Measurements from ENCODE around the gene ALK. TPM values are rescaled to one million over a fixed set of nuclear protein-coding genes. Genes with fewer than 3 reads are reported as not detected.

The ALK gene
- total and polyA plus RNA-seq, 2 experiments from 2014 or later = 0.35 TPM; not detected in 1

DNA sequence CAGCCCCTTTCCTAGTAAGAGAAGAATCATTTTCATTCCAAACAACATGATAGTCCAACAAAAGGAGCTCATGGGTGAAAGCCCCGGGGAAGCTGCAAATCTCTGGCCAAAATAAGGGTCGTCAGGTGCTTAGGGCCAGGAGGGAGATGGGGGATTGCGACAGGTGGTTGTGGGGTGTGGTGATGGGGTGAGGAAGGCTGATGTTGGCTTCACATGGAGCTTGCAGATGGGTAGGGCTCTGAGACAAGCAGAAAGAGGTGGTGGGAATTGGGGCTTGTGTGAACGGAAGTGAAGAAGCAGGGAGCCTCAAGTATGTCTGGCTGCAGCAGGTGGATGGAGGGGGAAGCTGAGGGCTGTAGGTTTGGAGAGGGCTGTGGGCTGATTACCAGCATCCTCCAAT lies 680.0 kb downstream of the ALK start:
- H3K4me3 Mint-ChIP-seq = no peak overlapping the region
- peaks cover 7% of the 10 kb centered on the region for H3K27me3 Mint-ChIP-seq (ENCODE audit: insufficient read depth, low read depth, poor library complexity)
- Histone ChIP-seq H2AFZ (no peak overlapping the region), H3K27me3 (ENCODE audit: insufficient read depth) (no peaks in the 10 kb centered on the region), H3K4me3 (no peak overlapping the region), H3K4me2 (no peak overlapping the region), H3K4me1 (ENCODE audit: insufficient read depth) (no peaks in the 10 kb centered on the region), H3F3A (replicated peaks; ENCODE audit: low read depth) (no peaks in the 10 kb centered on the region), H3K36me3 (ENCODE audit: insufficient read depth) (no peaks in the 10 kb centered on the region), H3K79me2 (replicated peaks; ENCODE audit: insufficient read depth) (no peaks in the 10 kb centered on the region), H3K27ac (ENCODE audit: low read depth) (no peak overlapping the region), H4K20me1 (replicated peaks; ENCODE audit: insufficient read depth) (no peaks in the 10 kb centered on the region), H3K9me2 (ENCODE audit: insufficient read depth) (no peaks in the 10 kb centered on the region)
- no peak overlapping the region for H3K27ac Mint-ChIP-seq
- no peaks in the 10 kb centered on the region for H3K4me1 Mint-ChIP-seq
- TF ChIP-seq POLR2AphosphoS5 (IDR thresholded peaks at IDR 0.05; ENCODE audit: low read depth) = no peak
- TF ChIP-seq JUNB (IDR thresholded peaks at IDR 0.05; ENCODE audit: unreplicated experiment) = no peak
- TF ChIP-seq STAT1 (IDR thresholded peaks at IDR 0.05; ENCODE audit: unreplicated experiment) = no peak
- TF ChIP-seq NANOG (IDR thresholded peaks at IDR 0.05; ENCODE audit: borderline replicate concordance) = no peak
- TF ChIP-seq, protein P1, sequence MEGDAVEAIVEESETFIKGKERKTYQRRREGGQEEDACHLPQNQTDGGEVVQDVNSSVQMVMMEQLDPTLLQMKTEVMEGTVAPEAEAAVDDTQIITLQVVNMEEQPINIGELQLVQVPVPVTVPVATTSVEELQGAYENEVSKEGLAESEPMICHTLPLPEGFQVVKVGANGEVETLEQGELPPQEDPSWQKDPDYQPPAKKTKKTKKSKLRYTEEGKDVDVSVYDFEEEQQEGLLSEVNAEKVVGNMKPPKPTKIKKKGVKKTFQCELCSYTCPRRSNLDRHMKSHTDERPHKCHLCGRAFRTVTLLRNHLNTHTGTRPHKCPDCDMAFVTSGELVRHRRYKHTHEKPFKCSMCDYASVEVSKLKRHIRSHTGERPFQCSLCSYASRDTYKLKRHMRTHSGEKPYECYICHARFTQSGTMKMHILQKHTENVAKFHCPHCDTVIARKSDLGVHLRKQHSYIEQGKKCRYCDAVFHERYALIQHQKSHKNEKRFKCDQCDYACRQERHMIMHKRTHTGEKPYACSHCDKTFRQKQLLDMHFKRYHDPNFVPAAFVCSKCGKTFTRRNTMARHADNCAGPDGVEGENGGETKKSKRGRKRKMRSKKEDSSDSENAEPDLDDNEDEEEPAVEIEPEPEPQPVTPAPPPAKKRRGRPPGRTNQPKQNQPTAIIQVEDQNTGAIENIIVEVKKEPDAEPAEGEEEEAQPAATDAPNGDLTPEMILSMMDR (conservative IDR thresholded peaks at IDR 0.05; ENCODE audit: low read depth in 2 of 2) = no peak
- TF ChIP-seq, protein P2, sequence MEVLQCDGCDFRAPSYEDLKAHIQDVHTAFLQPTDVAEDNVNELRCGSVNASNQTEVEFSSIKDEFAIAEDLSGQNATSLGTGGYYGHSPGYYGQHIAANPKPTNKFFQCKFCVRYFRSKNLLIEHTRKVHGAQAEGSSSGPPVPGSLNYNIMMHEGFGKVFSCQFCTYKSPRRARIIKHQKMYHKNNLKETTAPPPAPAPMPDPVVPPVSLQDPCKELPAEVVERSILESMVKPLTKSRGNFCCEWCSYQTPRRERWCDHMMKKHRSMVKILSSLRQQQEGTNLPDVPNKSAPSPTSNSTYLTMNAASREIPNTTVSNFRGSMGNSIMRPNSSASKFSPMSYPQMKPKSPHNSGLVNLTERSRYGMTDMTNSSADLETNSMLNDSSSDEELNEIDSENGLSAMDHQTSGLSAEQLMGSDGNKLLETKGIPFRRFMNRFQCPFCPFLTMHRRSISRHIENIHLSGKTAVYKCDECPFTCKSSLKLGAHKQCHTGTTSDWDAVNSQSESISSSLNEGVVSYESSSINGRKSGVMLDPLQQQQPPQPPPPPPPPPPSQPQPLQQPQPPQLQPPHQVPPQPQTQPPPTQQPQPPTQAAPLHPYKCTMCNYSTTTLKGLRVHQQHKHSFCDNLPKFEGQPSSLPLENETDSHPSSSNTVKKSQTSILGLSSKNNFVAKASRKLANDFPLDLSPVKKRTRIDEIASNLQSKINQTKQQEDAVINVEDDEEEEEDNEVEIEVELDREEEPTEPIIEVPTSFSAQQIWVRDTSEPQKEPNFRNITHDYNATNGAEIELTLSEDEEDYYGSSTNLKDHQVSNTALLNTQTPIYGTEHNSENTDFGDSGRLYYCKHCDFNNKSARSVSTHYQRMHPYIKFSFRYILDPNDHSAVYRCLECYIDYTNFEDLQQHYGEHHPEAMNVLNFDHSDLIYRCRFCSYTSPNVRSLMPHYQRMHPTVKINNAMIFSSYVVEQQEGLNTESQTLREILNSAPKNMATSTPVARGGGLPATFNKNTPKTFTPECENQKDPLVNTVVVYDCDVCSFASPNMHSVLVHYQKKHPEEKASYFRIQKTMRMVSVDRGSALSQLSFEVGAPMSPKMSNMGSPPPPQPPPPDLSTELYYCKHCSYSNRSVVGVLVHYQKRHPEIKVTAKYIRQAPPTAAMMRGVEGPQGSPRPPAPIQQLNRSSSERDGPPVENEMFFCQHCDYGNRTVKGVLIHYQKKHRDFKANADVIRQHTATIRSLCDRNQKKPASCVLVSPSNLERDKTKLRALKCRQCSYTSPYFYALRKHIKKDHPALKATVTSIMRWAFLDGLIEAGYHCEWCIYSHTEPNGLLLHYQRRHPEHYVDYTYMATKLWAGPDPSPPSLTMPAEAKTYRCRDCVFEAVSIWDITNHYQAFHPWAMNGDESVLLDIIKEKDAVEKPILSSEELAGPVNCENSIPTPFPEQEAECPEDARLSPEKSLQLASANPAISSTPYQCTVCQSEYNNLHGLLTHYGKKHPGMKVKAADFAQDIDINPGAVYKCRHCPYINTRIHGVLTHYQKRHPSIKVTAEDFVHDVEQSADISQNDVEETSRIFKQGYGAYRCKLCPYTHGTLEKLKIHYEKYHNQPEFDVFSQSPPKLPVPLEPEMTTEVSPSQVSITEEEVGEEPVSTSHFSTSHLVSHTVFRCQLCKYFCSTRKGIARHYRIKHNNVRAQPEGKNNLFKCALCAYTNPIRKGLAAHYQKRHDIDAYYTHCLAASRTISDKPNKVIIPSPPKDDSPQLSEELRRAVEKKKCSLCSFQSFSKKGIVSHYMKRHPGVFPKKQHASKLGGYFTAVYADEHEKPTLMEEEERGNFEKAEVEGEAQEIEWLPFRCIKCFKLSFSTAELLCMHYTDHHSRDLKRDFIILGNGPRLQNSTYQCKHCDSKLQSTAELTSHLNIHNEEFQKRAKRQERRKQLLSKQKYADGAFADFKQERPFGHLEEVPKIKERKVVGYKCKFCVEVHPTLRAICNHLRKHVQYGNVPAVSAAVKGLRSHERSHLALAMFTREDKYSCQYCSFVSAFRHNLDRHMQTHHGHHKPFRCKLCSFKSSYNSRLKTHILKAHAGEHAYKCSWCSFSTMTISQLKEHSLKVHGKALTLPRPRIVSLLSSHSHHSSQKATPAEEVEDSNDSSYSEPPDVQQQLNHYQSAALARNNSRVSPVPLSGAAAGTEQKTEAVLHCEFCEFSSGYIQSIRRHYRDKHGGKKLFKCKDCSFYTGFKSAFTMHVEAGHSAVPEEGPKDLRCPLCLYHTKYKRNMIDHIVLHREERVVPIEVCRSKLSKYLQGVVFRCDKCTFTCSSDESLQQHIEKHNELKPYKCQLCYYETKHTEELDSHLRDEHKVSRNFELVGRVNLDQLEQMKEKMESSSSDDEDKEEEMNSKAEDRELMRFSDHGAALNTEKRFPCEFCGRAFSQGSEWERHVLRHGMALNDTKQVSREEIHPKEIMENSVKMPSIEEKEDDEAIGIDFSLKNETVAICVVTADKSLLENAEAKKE (CRISPR knock-in tag; IDR thresholded peaks at IDR 0.05) = no peak
- TF ChIP-seq, protein P3, sequence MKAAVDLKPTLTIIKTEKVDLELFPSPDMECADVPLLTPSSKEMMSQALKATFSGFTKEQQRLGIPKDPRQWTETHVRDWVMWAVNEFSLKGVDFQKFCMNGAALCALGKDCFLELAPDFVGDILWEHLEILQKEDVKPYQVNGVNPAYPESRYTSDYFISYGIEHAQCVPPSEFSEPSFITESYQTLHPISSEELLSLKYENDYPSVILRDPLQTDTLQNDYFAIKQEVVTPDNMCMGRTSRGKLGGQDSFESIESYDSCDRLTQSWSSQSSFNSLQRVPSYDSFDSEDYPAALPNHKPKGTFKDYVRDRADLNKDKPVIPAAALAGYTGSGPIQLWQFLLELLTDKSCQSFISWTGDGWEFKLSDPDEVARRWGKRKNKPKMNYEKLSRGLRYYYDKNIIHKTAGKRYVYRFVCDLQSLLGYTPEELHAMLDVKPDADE (IDR thresholded peaks at IDR 0.05) = no peak
- no peak for TF ChIP-seq ZNF331 (CRISPR knock-in tag; IDR thresholded peaks at IDR 0.05; ENCODE audit: low read depth)
- TF ChIP-seq, protein P4, sequence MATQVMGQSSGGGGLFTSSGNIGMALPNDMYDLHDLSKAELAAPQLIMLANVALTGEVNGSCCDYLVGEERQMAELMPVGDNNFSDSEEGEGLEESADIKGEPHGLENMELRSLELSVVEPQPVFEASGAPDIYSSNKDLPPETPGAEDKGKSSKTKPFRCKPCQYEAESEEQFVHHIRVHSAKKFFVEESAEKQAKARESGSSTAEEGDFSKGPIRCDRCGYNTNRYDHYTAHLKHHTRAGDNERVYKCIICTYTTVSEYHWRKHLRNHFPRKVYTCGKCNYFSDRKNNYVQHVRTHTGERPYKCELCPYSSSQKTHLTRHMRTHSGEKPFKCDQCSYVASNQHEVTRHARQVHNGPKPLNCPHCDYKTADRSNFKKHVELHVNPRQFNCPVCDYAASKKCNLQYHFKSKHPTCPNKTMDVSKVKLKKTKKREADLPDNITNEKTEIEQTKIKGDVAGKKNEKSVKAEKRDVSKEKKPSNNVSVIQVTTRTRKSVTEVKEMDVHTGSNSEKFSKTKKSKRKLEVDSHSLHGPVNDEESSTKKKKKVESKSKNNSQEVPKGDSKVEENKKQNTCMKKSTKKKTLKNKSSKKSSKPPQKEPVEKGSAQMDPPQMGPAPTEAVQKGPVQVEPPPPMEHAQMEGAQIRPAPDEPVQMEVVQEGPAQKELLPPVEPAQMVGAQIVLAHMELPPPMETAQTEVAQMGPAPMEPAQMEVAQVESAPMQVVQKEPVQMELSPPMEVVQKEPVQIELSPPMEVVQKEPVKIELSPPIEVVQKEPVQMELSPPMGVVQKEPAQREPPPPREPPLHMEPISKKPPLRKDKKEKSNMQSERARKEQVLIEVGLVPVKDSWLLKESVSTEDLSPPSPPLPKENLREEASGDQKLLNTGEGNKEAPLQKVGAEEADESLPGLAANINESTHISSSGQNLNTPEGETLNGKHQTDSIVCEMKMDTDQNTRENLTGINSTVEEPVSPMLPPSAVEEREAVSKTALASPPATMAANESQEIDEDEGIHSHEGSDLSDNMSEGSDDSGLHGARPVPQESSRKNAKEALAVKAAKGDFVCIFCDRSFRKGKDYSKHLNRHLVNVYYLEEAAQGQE (IDR thresholded peaks at IDR 0.05; ENCODE audit: unreplicated experiment) = no peak
- no peak for TF ChIP-seq ZNF114 (CRISPR knock-in tag; IDR thresholded peaks at IDR 0.05)
- no peak for TF ChIP-seq CREB1 (CRISPR knock-in tag; IDR thresholded peaks at IDR 0.05; ENCODE audit: low read depth)
- TF ChIP-seq EZH2phosphoT487 (IDR thresholded peaks at IDR 0.05; ENCODE audit: unreplicated experiment) = no peak
- TF ChIP-seq EZH2 (IDR thresholded peaks at IDR 0.05; ENCODE audit: low read depth, unreplicated experiment) = no peak
- DNase-seq (ENCODE audit: low spot score) (no peak), ATAC-seq (no peak)
- H3K36me3 Mint-ChIP-seq (ENCODE audit: low read depth) = no peaks in the 10 kb centered on the region
- H3K9me3 Mint-ChIP-seq = no peaks in the 10 kb centered on the region
